GM12878 (cell line): ENCODE results near the gene DEF6.

Experiments used
- JUND ChIP-seq: IDR thresholded peaks from 2 replicates; pipeline ENCODE4 v1.6.1; 2012; ENCODE audit warnings: low read depth, mild to moderate bottlenecking, low read length, improper control_type of control experiment, moderate library complexity
- MXI1 ChIP-seq: fragments of 150-350 bp; IDR thresholded peaks from 2 replicates; pipeline ENCODE4 v1.6.1; 2011; ENCODE audit warnings: low read depth, mild to moderate bottlenecking, inconsistent platforms, low read length, improper control_type of control experiment
- POLR2A ChIP-seq: IDR thresholded peaks from 2 replicates; pipeline ENCODE4 v1.6.1; 2011; ENCODE audit warnings: low read depth, mild to moderate bottlenecking, low read length
- RCOR1 ChIP-seq: conservative IDR thresholded peaks from 2 replicates; pipeline ENCODE4 v1.6.1; 2012; ENCODE audit warnings: low read depth, low read length, improper control_type of control experiment
- TARDBP ChIP-seq: IDR thresholded peaks from 2 replicates; pipeline ENCODE4 v1.6.1; 2016; ENCODE audit warnings: borderline replicate concordance
- TF ChIP-seq, protein P1 (sequence below), 3 experiments: IDR thresholded peaks in 2 of 3; conservative IDR thresholded peaks in 1 of 3; 2 replicates each; pipeline ENCODE4 v1.5.1; 2011; ENCODE audit warnings: low read depth in 3 of 3, low read length in 3 of 3, mild to moderate bottlenecking in 3 of 3, control low read depth in 2 of 3, moderate library complexity in 2 of 3, inconsistent platforms in 1 of 3, mixed read lengths in 1 of 3; ENCODE audit not compliant: control insufficient read depth in 2 of 3, insufficient read depth in 1 of 3; ENCODE audit errors: extremely low read depth in 1 of 3
- TF ChIP-seq, protein P2 (sequence below): IDR thresholded peaks from 2 replicates; pipeline ENCODE4 v1.6.1; 2012; ENCODE audit warnings: low read depth, low read length, improper control_type of control experiment
- TF ChIP-seq, protein P3 (sequence below): IDR thresholded peaks from 2 replicates; pipeline ENCODE4 v1.6.1; 2011; ENCODE audit warnings: low read depth, low read length, improper control_type of control experiment, borderline replicate concordance

DNA sequence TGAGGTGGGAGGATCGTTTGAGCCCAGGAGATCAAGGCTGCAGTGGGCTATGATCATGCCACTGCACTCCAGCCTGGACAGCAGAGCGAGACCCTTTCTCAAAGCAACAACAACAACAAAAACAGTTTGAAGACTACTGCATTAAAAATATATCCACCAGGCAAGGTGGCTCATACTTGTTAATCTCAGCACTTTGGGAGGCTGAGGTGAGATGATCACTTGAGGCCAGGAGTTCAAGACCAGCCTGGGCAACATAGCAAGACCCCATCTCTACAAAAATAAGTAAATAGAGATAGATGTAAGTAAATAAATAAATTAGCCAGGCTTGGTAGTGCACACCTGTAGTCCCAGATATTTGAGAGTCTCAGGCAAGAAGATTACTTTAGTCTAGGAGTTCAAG, 25.6 kb upstream of the DEF6 start:
- TF ChIP-seq, protein P1, sequence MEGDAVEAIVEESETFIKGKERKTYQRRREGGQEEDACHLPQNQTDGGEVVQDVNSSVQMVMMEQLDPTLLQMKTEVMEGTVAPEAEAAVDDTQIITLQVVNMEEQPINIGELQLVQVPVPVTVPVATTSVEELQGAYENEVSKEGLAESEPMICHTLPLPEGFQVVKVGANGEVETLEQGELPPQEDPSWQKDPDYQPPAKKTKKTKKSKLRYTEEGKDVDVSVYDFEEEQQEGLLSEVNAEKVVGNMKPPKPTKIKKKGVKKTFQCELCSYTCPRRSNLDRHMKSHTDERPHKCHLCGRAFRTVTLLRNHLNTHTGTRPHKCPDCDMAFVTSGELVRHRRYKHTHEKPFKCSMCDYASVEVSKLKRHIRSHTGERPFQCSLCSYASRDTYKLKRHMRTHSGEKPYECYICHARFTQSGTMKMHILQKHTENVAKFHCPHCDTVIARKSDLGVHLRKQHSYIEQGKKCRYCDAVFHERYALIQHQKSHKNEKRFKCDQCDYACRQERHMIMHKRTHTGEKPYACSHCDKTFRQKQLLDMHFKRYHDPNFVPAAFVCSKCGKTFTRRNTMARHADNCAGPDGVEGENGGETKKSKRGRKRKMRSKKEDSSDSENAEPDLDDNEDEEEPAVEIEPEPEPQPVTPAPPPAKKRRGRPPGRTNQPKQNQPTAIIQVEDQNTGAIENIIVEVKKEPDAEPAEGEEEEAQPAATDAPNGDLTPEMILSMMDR (IDR thresholded peaks at IDR 0.05 in 2 of 3, conservative IDR thresholded peaks at IDR 0.05 in 1 of 3; ENCODE audit: control insufficient read depth in 2 of 3, extremely low read depth in 1 of 3, insufficient read depth in 1 of 3, low read depth in 3 of 3, low read length in 3 of 3): no peak
- TF ChIP-seq POLR2A (no peak), TARDBP (no peak), MXI1 (no peak), JUND (no peak), RCOR1 (no peak)
- TF ChIP-seq, protein P2, sequence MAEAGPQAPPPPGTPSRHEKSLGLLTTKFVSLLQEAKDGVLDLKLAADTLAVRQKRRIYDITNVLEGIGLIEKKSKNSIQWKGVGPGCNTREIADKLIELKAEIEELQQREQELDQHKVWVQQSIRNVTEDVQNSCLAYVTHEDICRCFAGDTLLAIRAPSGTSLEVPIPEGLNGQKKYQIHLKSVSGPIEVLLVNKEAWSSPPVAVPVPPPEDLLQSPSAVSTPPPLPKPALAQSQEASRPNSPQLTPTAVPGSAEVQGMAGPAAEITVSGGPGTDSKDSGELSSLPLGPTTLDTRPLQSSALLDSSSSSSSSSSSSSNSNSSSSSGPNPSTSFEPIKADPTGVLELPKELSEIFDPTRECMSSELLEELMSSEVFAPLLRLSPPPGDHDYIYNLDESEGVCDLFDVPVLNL: no peak
- TF ChIP-seq, protein P3, sequence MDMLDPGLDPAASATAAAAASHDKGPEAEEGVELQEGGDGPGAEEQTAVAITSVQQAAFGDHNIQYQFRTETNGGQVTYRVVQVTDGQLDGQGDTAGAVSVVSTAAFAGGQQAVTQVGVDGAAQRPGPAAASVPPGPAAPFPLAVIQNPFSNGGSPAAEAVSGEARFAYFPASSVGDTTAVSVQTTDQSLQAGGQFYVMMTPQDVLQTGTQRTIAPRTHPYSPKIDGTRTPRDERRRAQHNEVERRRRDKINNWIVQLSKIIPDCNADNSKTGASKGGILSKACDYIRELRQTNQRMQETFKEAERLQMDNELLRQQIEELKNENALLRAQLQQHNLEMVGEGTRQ: no peak
